OCI-LY7 (cell line): ENCODE data around the gene MSLN. TPM values are rescaled to one million over a fixed set of nuclear protein-coding genes. Genes with fewer than 3 reads are reported as not detected.

Source experiments
- BruUV-seq: library from RNA; stranded (reverse); fragments of 400-500 nt; replicated peaks from 2 replicates; lab custom pipeline; 2021; lab: Mats Ljungman, UMichigan
- CTCF ChIA-PET: fragments of 300-600 bp; sonication (Branson Sonifier 250); formaldehyde crosslinking; loops from one replicate; lab custom pipeline; 2022; ENCODE audit warnings: antibody characterized with exemption; ENCODE audit not compliant: unreplicated experiment; lab: Charles Lee
- POLR2A ChIA-PET: fragments of 300-600 bp; sonication (Branson Sonifier 250); formaldehyde crosslinking; loops from one replicate; lab custom pipeline; 2022; ENCODE audit warnings: antibody characterized with exemption; lab: Charles Lee
- DNase-seq: peaks from one replicate; pipeline ENCODE4 v3.0.0-alpha.2; 2015; ENCODE audit warnings: low spot score
- H2AFZ ChIP-seq: fragments of 200-600 bp; sonication (generic), shearing (Covaris generic); 2 replicates; pipeline ENCODE4 v1.6.1; 2014; ENCODE audit warnings: mild to moderate bottlenecking, antibody characterized with exemption, low read length, moderate library complexity
- H3K27ac ChIP-seq: fragments of 200-600 bp; sonication (generic); 2 replicates; pipeline ENCODE4 v1.5.1; 2014; ENCODE audit warnings: mixed run types, low read depth, mild to moderate bottlenecking, moderate library complexity, low read length, inconsistent platforms; ENCODE audit not compliant: poor library complexity, severe bottlenecking
- H3K36me3 ChIP-seq: fragments of 200-600 bp; sonication (generic); 2 replicates; pipeline ENCODE4 v1.6.1; 2014; ENCODE audit warnings: mild to moderate bottlenecking, antibody characterized with exemption, low read length, moderate library complexity, mixed read lengths; ENCODE audit not compliant: insufficient read depth
- H3K4me1 ChIP-seq: fragments of 200-600 bp; sonication (generic); 2 replicates; pipeline ENCODE4 v1.5.1; 2014; ENCODE audit warnings: mild to moderate bottlenecking, low read length; ENCODE audit not compliant: insufficient read depth, poor library complexity, severe bottlenecking
- H3K4me2 ChIP-seq: fragments of 200-600 bp; sonication (generic); 2 replicates; pipeline ENCODE4 v1.6.1; 2014; ENCODE audit warnings: mild to moderate bottlenecking, low read length
- H3K4me3 ChIP-seq: fragments of 200-600 bp; sonication (generic); 2 replicates; pipeline ENCODE4 v1.5.1; 2014; ENCODE audit warnings: mild to moderate bottlenecking, low read depth, low read length; ENCODE audit not compliant: poor library complexity, severe bottlenecking
- H3K79me2 ChIP-seq: fragments of 200-600 bp; sonication (generic); 2 replicates; pipeline ENCODE4 v1.6.1; 2016; ENCODE audit warnings: low read depth, mild to moderate bottlenecking, low read length, moderate library complexity, mixed read lengths; ENCODE audit not compliant: insufficient read depth
- H3K9me2 ChIP-seq: fragments of 200-600 bp; sonication (generic); 2 replicates; pipeline ENCODE4 v1.6.1; 2016; ENCODE audit warnings: mild to moderate bottlenecking, low read length, mixed read lengths; ENCODE audit not compliant: insufficient read depth
- H3K9me3 ChIP-seq: fragments of 200-600 bp; sonication (generic); 2 replicates; pipeline ENCODE4 v1.6.1; 2014; ENCODE audit warnings: mild to moderate bottlenecking, mixed run types, low read length, mixed read lengths
- H4K20me1 ChIP-seq: fragments of 200-600 bp; sonication (generic); 2 replicates; pipeline ENCODE4 v1.6.1; 2014; ENCODE audit warnings: mild to moderate bottlenecking, antibody characterized with exemption, low read length, moderate library complexity, mixed read lengths; ENCODE audit not compliant: insufficient read depth
- CTCF ChIP-seq: fragments of 200-600 bp; sonication (generic); conservative IDR thresholded peaks from 2 replicates; pipeline ENCODE4 v1.5.1; 2014; ENCODE audit warnings: mild to moderate bottlenecking, antibody characterized with exemption, low read length, moderate library complexity, mixed read lengths
- EZH2phosphoT487 ChIP-seq: fragments of 200-600 bp; sonication (generic); IDR thresholded peaks from 2 replicates; pipeline ENCODE4 v1.6.1; 2018; ENCODE audit warnings: low read depth, borderline replicate concordance, mild to moderate bottlenecking, mixed run types, antibody characterized with exemption, low read length, moderate library complexity, mixed read lengths
- intact Hi-C: fragments of 100-400 bp; cut with micrococcal nuclease; formaldehyde crosslinking; loops from one replicate; pipeline ENCODE4 v1.10.0; 2022; ENCODE audit not compliant: unreplicated experiment
- total RNA-seq, 2 experiments: library from RNA; depleted of rRNA in 1 of 2; stranded (reverse); fragments of >200 nt in 1 of 2; shearing (Covaris generic) in 1 of 2; gene quantifications; 2 replicates each; pipeline ENCODE4 v1.2.3, GENCODE V29; 2014 to 2022

The MSLN gene
- total RNA-seq, 2 experiments from 2014 or later: 0.13 to 0.44 TPM

GRCh38 chr16:769934-770333 is 9.4 kb downstream of the MSLN start:
- Histone ChIP-seq H4K20me1 (no peaks in the 10 kb centered on the region), H3K27ac (no peak overlapping the region), H3K79me2 (no peaks in the 10 kb centered on the region), H3K4me1 (no peaks in the 10 kb centered on the region), H3K9me2 (no peaks in the 10 kb centered on the region), H3K4me2 (no peak overlapping the region), H3K4me3 (no peak overlapping the region), H3K36me3 (no peaks in the 10 kb centered on the region), H2AFZ (no peak overlapping the region), H3K9me3 (no peaks in the 10 kb centered on the region)
- intact Hi-C loops: no loop called here
- POLR2A ChIA-PET: no interaction called here
- no peak for DNase-seq
- TF ChIP-seq CTCF (no peak), EZH2phosphoT487 (no peak)
- CTCF ChIA-PET: no interaction called here
- BruUV-seq: no TSS peak

DNA sequence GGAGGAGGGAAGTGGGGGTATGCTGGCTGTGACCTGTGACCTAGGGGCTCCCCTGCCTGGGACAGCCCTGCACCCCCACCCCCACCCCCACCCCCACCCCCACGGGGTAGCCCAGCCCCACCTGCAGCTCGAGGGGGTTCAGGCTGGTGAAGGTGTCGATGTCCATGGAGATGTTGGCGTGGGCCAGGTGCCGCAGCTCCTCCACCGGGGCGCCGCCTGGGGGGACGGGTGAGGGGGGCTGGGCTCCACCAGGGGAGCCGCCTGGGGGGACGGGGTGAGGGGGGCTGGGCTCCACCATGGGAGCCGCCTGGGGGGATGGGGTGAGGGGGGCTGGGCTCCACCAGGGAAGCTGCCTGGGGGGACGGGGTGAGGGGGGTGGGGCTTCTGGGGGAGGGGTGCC is 9.9 kb downstream of the MSLN start:
- Histone ChIP-seq H3K27ac (no peak overlapping the region), H3K4me2 (no peak overlapping the region), H3K79me2 (no peaks in the 10 kb centered on the region), H3K36me3 (no peaks in the 10 kb centered on the region), H2AFZ (no peak overlapping the region), H3K4me1 (no peaks in the 10 kb centered on the region), H3K4me3 (no peak overlapping the region), H3K9me3 (no peaks in the 10 kb centered on the region), H3K9me2 (no peaks in the 10 kb centered on the region), H4K20me1 (no peaks in the 10 kb centered on the region)
- CTCF ChIA-PET: no interaction called here
- DNase-seq: no peak
- POLR2A ChIA-PET: no interaction called here
- intact Hi-C loops: no loop called here
- no peak for TF ChIP-seq CTCF
- TF ChIP-seq EZH2phosphoT487: no peak
- no TSS peak for BruUV-seq

DNA sequence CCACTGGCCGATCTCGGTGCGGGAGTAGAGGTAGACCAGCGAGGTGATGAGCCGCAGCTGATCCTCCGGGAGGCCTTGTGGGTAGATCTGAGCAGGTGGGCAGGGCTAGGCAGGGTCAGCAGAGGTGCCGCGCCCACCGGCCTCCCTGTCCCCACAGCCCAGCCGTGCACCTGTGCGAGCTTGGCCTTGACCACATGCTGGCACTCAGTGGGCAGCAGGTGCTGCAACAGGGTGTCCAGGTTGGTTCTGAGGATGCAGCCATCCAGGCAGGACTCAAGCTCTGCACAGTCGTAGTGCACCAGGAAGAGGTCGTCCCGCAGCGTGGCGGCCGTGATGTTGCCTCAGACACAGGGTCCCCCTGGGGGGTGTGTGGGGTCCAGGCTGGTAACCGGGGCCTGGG is 12.4 kb downstream of the MSLN start:
- Histone ChIP-seq H3K9me2 (no peaks in the 10 kb centered on the region), H3K79me2 (no peaks in the 10 kb centered on the region), H4K20me1 (no peaks in the 10 kb centered on the region), H3K4me3 (no peak overlapping the region), H3K9me3 (no peaks in the 10 kb centered on the region), H2AFZ (no peak overlapping the region), H3K4me1 (no peaks in the 10 kb centered on the region), H3K4me2 (no peak overlapping the region), H3K27ac (no peak overlapping the region), H3K36me3 (no peaks in the 10 kb centered on the region)
- POLR2A ChIA-PET: interaction anchor here (0.6 to 0.7 kb wide), 2 partner anchors 10 to 58 kb away, joined by 4 to 6 read pairs; partner anchors contain the start of gene METRN
- intact Hi-C loops: no loop called here
- BruUV-seq: no TSS peak
- TF ChIP-seq EZH2phosphoT487 (no peak), CTCF (no peak)
- CTCF ChIA-PET: no interaction called here
- DNase-seq: no peak
